ENCODE measurements around the gene SMYD5.

- TF ChIP-seq EZH2 (IDR thresholded peaks at IDR 0.05; ENCODE audit: borderline replicate concordance, insufficient read depth, low read depth, low read length, poor library complexity, severe bottlenecking) (no peak), CTCF (IDR thresholded peaks at IDR 0.05) (no peak)
Measured at GRCh38 chr2:73252238-73253027, 38.4 kb downstream of the SMYD5 start.

Measured in B cell (primary cell).